CD8-positive, alpha-beta memory T cell (primary cell): Measurements from ENCODE around the gene PPP2R2B. TPM values are rescaled to one million over a fixed set of nuclear protein-coding genes. Genes with fewer than 3 reads are reported as not detected.

Source experiments
- CTCF ChIA-PET: fragments of 350-600 bp; sonication (Branson Sonifier 250); formaldehyde crosslinking; loops from one replicate; lab custom pipeline; 2021; ENCODE audit warnings: antibody characterized with exemption; lab: Charles Lee
- POLR2A ChIA-PET: fragments of 350-600 bp; sonication (Branson Sonifier 250); formaldehyde crosslinking; loops from one replicate; lab custom pipeline; 2021; ENCODE audit warnings: antibody characterized with exemption; lab: Charles Lee
- DNase-seq, 5 donors: peaks; one replicate each; pipeline versions ENCODE4 v3.0.0 to v3.0.0-alpha.2; 2020 to 2022; ENCODE audit warnings: mixed read lengths in 1 of 5
- H3K27ac ChIP-seq: one replicate; pipeline ENCODE4 v1.7.0; 2013; ENCODE audit warnings: low read depth, mild to moderate bottlenecking, low read length, moderate library complexity
- H3K27me3 ChIP-seq: 2 replicates; pipeline ENCODE4 v1.7.0; 2013; ENCODE audit warnings: low read length, mild to moderate bottlenecking; ENCODE audit not compliant: insufficient read depth, poor library complexity, severe bottlenecking
- H3K36me3 ChIP-seq: 2 replicates; pipeline ENCODE4 v1.7.0; 2013; ENCODE audit warnings: mild to moderate bottlenecking, low read length, moderate library complexity; ENCODE audit not compliant: insufficient read depth
- H3K4me1 ChIP-seq: 2 replicates; pipeline ENCODE4 v1.7.0; 2013; ENCODE audit warnings: mild to moderate bottlenecking, low read length, moderate library complexity; ENCODE audit not compliant: insufficient read depth
- H3K4me3 ChIP-seq: 2 replicates; pipeline ENCODE4 v1.7.0; 2013; ENCODE audit warnings: mild to moderate bottlenecking, low read length
- H3K9me3 ChIP-seq: 2 replicates; pipeline ENCODE4 v1.7.0; 2013; ENCODE audit warnings: mild to moderate bottlenecking, low read length
- H3K27ac Mint-ChIP-seq, 8 donors: one replicate each; pipeline ENCODE4 v1.8.0; 2020 to 2021; ENCODE audit warnings: mixed read lengths in 8 of 8, mild to moderate bottlenecking in 6 of 8, inconsistent platforms in 3 of 8, moderate library complexity in 3 of 8
- H3K27me3 Mint-ChIP-seq, 2 donors: one replicate each; pipeline ENCODE4 v1.8.0; 2020 to 2021; ENCODE audit warnings: mixed read lengths in 2 of 2, mild to moderate bottlenecking in 1 of 2, moderate library complexity in 1 of 2
- H3K36me3 Mint-ChIP-seq, 3 donors: one replicate each; pipeline ENCODE4 v1.8.0; 2020 to 2021; ENCODE audit warnings: mixed read lengths in 3 of 3, inconsistent platforms in 1 of 3, mild to moderate bottlenecking in 1 of 3
- H3K4me1 Mint-ChIP-seq, 3 donors: one replicate each; pipeline ENCODE4 v1.8.0; 2020 to 2021; ENCODE audit warnings: mixed read lengths in 3 of 3, inconsistent platforms in 1 of 3, mild to moderate bottlenecking in 1 of 3
- H3K4me3 Mint-ChIP-seq, 7 donors: one replicate each; pipeline ENCODE4 v1.8.0; 2020 to 2021; ENCODE audit warnings: mixed read lengths in 7 of 7, mild to moderate bottlenecking in 6 of 7, moderate library complexity in 4 of 7, inconsistent platforms in 2 of 7
- H3K9me3 Mint-ChIP-seq, 5 donors: one replicate each; pipeline ENCODE4 v1.8.0; 2020 to 2022; ENCODE audit warnings: mixed read lengths in 5 of 5, mild to moderate bottlenecking in 3 of 5, moderate library complexity in 2 of 5, inconsistent platforms in 1 of 5
- polyA plus RNA-seq: library from polyadenylated mRNA; unstranded; fragments of 300-500 nt; fragmentation: Illumina TruSeq; gene quantifications from one replicate; pipeline ENCODE4 v1.2.3, GENCODE V29; 2021
- total RNA-seq, 2 experiments: library from RNA; stranded (reverse); gene quantifications; one replicate each; pipeline ENCODE4 v1.2.3, GENCODE V29; 2021

Gene PPP2R2B
- total and polyA plus RNA-seq, 3 experiments from 2014 or later: 2.3 to 29.7 (median 4.2) TPM

DNA sequence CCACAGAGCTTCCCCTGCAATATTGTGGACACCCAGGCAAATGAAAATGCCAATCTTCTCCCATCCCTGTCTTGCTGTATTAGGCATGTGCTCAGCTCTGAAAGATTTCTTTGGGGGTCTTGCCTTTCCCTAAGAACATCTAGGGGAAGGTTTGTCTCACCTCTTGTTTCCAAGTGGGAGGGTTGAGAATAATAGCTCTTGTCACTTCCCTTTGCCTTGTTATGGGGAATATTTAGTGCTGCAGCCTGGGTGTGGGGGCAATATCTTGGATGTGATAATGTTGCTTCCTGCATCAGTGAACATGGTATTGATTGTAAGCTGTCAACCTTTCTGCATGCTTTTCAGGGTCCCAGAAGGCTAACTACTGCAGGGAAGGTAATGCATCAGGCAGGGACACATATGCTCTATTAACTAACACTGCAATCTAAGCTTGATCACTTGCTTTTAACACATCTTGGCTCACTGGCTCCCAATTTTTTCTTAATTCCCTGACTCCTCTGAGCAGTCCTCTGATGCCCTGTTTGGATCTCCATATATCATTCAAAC, 296.4 kb downstream of the PPP2R2B start:
- ChIA-PET POLR2A (no interaction called here), CTCF (no interaction called here)
- Mint-ChIP-seq H3K36me3 (peaks cover 0 to 1% (median 0%) of the 10 kb centered on the region in 3 donors), H3K9me3 (peaks cover 0 to 4% (median 0%) of the 10 kb centered on the region in 5 donors), H3K27ac (no peak overlapping the region), H3K4me3 (no peak overlapping the region), H3K27me3 (peaks cover 4% of the 10 kb centered on the region in 2 donors), H3K4me1 (no peaks in the 10 kb centered on the region)
- Histone ChIP-seq H3K27me3 (no peaks in the 10 kb centered on the region), H3K9me3 (no peaks in the 10 kb centered on the region), H3K36me3 (no peaks in the 10 kb centered on the region), H3K4me3 (no peak overlapping the region), H3K27ac (no peak overlapping the region), H3K4me1 (no peaks in the 10 kb centered on the region)
- no peak for DNase-seq

DNA sequence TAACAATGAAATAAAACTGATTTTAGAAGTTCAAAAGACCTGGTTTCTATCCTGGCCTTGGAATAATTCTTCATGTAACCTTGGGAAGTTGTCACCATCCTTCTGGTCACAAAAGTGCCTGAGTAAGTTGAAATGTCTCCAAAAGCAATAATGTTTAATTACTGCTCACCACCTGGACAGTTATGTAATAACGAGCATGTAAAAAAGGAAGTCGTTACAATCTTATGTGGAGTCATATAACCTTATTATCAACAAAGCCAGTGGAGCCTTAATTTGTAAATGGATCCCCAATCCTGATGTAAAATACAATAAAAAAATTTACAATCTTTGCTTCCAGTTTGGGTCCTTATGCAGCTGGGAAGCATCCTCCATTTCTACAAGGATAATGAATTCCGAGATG, 298.3 kb downstream of the PPP2R2B start:
- no peaks in the 10 kb centered on the region for H3K36me3 ChIP-seq
- H3K4me3 ChIP-seq: no peak overlapping the region
- Mint-ChIP-seq H3K36me3 (peaks cover 0 to 7% (median 0%) of the 10 kb centered on the region in 3 donors), H3K4me3 (no peak overlapping the region), H3K9me3 (peaks cover 7 to 14% (median 10%) of the 10 kb centered on the region in 5 donors), H3K27me3 (peaks cover 5 to 10% of the 10 kb centered on the region in 2 donors), H3K27ac (no peak overlapping the region), H3K4me1 (no peaks in the 10 kb centered on the region)
- no peaks in the 10 kb centered on the region for H3K4me1 ChIP-seq
- no peak for DNase-seq
- no peaks in the 10 kb centered on the region for H3K9me3 ChIP-seq
- CTCF ChIA-PET: no interaction called here
- H3K27me3 ChIP-seq: no peaks in the 10 kb centered on the region
- no peak overlapping the region for H3K27ac ChIP-seq
- POLR2A ChIA-PET: no interaction called here

- H3K4me3 ChIP-seq: no peak overlapping the region
- ChIA-PET CTCF (no interaction called here), POLR2A (no interaction called here)
- no peaks in the 10 kb centered on the region for H3K27me3 ChIP-seq
- H3K4me3 Mint-ChIP-seq: no peak overlapping the region
- no peak overlapping the region for H3K27ac ChIP-seq
- H3K9me3 Mint-ChIP-seq: peaks cover 9 to 22% (median 18%) of the 10 kb centered on the region in 5 donors
- H3K27ac Mint-ChIP-seq: peak overlapping the region in 1 of 8 donors; percentile 47
- H3K36me3 Mint-ChIP-seq: peaks cover 0 to 15% (median 3%) of the 10 kb centered on the region in 3 donors
- H3K4me1 ChIP-seq: no peaks in the 10 kb centered on the region
- H3K4me1 Mint-ChIP-seq: no peaks in the 10 kb centered on the region
- peaks cover 9 to 14% of the 10 kb centered on the region in 2 donors for H3K27me3 Mint-ChIP-seq
- no peak for DNase-seq
- H3K36me3 ChIP-seq: no peaks in the 10 kb centered on the region
- H3K9me3 ChIP-seq: no peaks in the 10 kb centered on the region
These were observed 303.8 kb downstream of the PPP2R2B start for GRCh38 chr5:146574713-146575112.

- Histone ChIP-seq H3K27me3 (no peaks in the 10 kb centered on the region), H3K4me1 (no peaks in the 10 kb centered on the region), H3K9me3 (no peaks in the 10 kb centered on the region), H3K36me3 (no peaks in the 10 kb centered on the region), H3K4me3 (no peak overlapping the region), H3K27ac (no peak overlapping the region)
- ChIA-PET CTCF (interaction anchor here (2.8 kb wide), 1 partner anchor 397 kb away, joined by 36 read pairs; no protein-coding TSS in a partner anchor), POLR2A (no interaction called here)
- H3K4me3 Mint-ChIP-seq: no peak overlapping the region
- peaks cover 5 to 6% (median 5%) of the 10 kb centered on the region in 3 donors for H3K4me1 Mint-ChIP-seq
- peaks cover 0 to 4% of the 10 kb centered on the region in 2 donors for H3K27me3 Mint-ChIP-seq
- H3K36me3 Mint-ChIP-seq: no peaks in the 10 kb centered on the region
- H3K27ac Mint-ChIP-seq: no peak overlapping the region
- H3K9me3 Mint-ChIP-seq: peaks cover 0 to 2% (median 0%) of the 10 kb centered on the region in 5 donors
- no peak for DNase-seq
These were observed 310.4 kb downstream of the PPP2R2B start for GRCh38 chr5:146568161-146568560.

DNA sequence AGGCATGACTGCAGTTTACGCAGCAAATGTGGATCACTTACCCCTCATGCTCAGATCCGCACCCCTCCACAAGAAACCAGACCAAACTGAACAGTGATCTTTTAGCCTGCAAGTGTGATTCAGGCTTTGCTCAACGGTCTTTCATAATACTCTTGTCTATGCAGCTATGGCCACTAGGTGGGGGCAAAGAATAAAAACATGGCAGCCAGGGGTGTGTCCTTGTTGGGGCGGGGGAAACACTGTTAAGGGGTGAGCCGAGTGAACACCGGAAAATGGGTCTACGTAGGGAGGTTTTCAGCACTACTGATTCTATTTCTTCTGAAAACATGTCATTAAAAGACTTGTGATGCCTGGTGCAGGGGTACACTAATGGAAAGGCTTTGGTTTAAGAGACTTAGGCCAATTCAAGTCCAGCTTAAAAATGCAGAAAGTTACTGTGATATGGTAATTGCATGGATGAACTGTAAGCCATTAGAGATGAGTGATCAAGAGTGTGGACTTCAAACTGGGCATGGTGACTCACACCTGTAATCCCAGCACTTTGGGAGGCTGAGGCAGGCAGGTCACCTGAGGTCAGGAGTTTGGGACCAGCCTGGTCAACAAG, 312.7 kb downstream of the PPP2R2B start:
- peak overlapping the region in 4 of 7 donors; percentile 4 to 60 (median 40) for H3K4me3 Mint-ChIP-seq
- H3K27ac Mint-ChIP-seq: no peak overlapping the region
- CTCF ChIA-PET: interaction anchor here (1.2 to 2.8 kb wide), 5 partner anchors 16 to 623 kb away, joined by 3 to 36 read pairs (median 5); no protein-coding TSS in a partner anchor
- Histone ChIP-seq H3K27me3 (no peaks in the 10 kb centered on the region), H3K4me1 (no peaks in the 10 kb centered on the region), H3K4me3 (no peak overlapping the region), H3K27ac (no peak overlapping the region), H3K9me3 (no peaks in the 10 kb centered on the region), H3K36me3 (no peaks in the 10 kb centered on the region)
- no peaks in the 10 kb centered on the region for H3K27me3 Mint-ChIP-seq
- peak; percentile 11 to 71 (median 43) for DNase-seq
- peaks cover 5 to 6% (median 5%) of the 10 kb centered on the region in 3 donors for H3K4me1 Mint-ChIP-seq
- H3K36me3 Mint-ChIP-seq: no peaks in the 10 kb centered on the region
- POLR2A ChIA-PET: no interaction called here
- no peaks in the 10 kb centered on the region for H3K9me3 Mint-ChIP-seq

DNA sequence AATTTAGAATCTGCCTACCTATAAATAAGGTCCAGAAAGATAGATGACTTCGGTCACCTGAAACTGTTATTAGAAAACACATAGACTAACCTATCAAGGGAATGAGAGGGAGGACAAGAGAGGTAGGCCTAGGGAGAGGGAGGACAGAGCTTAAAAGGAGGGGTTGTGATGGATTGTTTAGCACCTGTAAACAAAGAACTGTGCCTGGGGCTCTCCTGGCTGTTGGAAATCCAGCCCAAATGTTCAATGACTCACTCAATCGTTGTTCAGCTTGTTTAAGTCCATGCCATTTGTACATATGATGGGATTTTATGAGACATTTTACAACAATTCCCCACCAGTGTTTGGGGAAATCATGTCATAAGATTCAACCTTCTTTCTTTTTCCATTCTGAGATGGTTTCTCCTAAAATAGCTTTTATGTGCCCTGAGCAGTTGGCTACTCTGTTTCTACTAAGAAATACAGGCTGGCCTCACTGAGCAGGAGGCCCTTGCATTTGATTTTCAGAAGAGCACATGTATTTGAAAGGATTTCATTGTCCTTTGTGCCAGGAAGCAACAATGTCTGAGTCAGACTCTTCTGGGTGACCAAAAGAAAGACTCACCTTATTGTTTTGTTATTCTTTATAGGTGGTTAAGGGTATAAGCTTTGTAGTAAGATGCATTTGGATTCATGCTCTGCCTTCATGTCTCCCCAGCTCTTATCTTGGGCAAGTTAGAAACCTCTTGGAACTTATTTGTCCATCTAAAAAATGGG, 314.4 kb downstream of the PPP2R2B start:
- Mint-ChIP-seq H3K27me3 (no peaks in the 10 kb centered on the region), H3K27ac (no peak overlapping the region), H3K9me3 (no peaks in the 10 kb centered on the region), H3K36me3 (no peaks in the 10 kb centered on the region), H3K4me1 (peaks cover 5 to 6% (median 5%) of the 10 kb centered on the region in 3 donors), H3K4me3 (no peak overlapping the region)
- H3K4me3 ChIP-seq: no peak overlapping the region
- H3K36me3 ChIP-seq: no peaks in the 10 kb centered on the region
- DNase-seq: no peak
- H3K9me3 ChIP-seq: no peaks in the 10 kb centered on the region
- H3K27ac ChIP-seq: no peak overlapping the region
- ChIA-PET CTCF (interaction anchor here (1.3 kb wide), 1 partner anchor 22 kb away, joined by 4 read pairs; no protein-coding TSS in a partner anchor), POLR2A (no interaction called here)
- no peaks in the 10 kb centered on the region for H3K4me1 ChIP-seq
- H3K27me3 ChIP-seq: no peaks in the 10 kb centered on the region

GRCh38 chr5:146562461-146562860, 316.1 kb downstream of the PPP2R2B start:
- no peaks in the 10 kb centered on the region for H3K9me3 Mint-ChIP-seq
- H3K4me1 Mint-ChIP-seq: peaks cover 5 to 6% (median 5%) of the 10 kb centered on the region in 3 donors
- H3K4me3 Mint-ChIP-seq: no peak overlapping the region
- POLR2A ChIA-PET: no interaction called here
- CTCF ChIA-PET: interaction anchor here (2.4 kb wide), 1 partner anchor 404 kb away, joined by 12 read pairs; no protein-coding TSS in a partner anchor
- no peak overlapping the region for H3K27ac Mint-ChIP-seq
- H3K27me3 Mint-ChIP-seq: no peaks in the 10 kb centered on the region
- H3K36me3 ChIP-seq: no peaks in the 10 kb centered on the region
- H3K4me3 ChIP-seq: no peak overlapping the region
- H3K27ac ChIP-seq: no peak overlapping the region
- DNase-seq: no peak
- H3K36me3 Mint-ChIP-seq: no peaks in the 10 kb centered on the region
- H3K9me3 ChIP-seq: no peaks in the 10 kb centered on the region
- H3K27me3 ChIP-seq: no peaks in the 10 kb centered on the region
- no peaks in the 10 kb centered on the region for H3K4me1 ChIP-seq

DNA sequence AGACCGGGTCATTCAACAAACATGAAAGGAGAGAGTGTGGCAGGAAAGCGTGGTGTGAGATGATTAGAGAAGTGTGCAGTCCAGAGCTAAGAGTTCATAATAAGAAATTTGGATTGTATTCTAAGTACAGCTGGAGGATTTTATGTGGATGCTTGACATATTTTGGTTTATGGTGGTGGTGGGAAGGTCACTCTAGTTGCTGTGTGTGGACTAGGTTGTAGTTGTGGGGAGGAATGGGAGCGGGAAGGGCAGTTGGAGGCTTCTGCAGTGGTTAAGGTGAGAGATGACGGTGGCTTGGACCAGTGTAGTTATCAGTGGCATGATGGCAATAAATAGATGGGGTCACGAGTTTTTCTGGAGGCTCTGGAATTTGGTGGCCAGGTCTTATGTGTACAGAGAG, 316.8 kb downstream of the PPP2R2B start:
- CTCF ChIA-PET: interaction anchor here (0.8 to 2.4 kb wide), 2 partner anchors 13 to 405 kb away, joined by 3 to 12 read pairs; no protein-coding TSS in a partner anchor
- Mint-ChIP-seq H3K27ac (no peak overlapping the region), H3K9me3 (no peaks in the 10 kb centered on the region), H3K4me1 (peaks cover 5 to 6% (median 5%) of the 10 kb centered on the region in 3 donors), H3K36me3 (no peaks in the 10 kb centered on the region), H3K4me3 (no peak overlapping the region), H3K27me3 (peaks cover 0 to 2% of the 10 kb centered on the region in 2 donors)
- no peaks in the 10 kb centered on the region for H3K36me3 ChIP-seq
- no peak overlapping the region for H3K4me3 ChIP-seq
- H3K4me1 ChIP-seq: no peaks in the 10 kb centered on the region
- H3K27ac ChIP-seq: no peak overlapping the region
- no peaks in the 10 kb centered on the region for H3K27me3 ChIP-seq
- H3K9me3 ChIP-seq: no peaks in the 10 kb centered on the region
- POLR2A ChIA-PET: no interaction called here
- DNase-seq: no peak
